Vagina (tissue), 2 donors: ENCODE results near the gene TEX36. TPM values are rescaled to one million over a fixed set of nuclear protein-coding genes. Genes with fewer than 3 reads are reported as not detected.

Experiments
- DNase-seq, 2 donors: peaks; one replicate each; pipeline ENCODE4 v3.0.0-alpha.2; 2017; ENCODE audit errors: extremely low spot score in 2 of 2
- H3K27ac ChIP-seq: fragments of 200-600 bp; sonication (generic); one replicate; pipeline ENCODE4 v1.5.1; 2019
- H3K27me3 ChIP-seq: fragments of 200-600 bp; sonication (generic); one replicate; pipeline ENCODE4 v1.5.1; 2019
- H3K36me3 ChIP-seq, 2 donors: fragments of 200-600 bp; sonication (generic); one replicate each; pipeline ENCODE4 v1.5.1; 2017 to 2019
- H3K4me1 ChIP-seq: fragments of 200-600 bp; sonication (generic); one replicate; pipeline ENCODE4 v1.5.1; 2019
- H3K4me3 ChIP-seq, 2 donors: fragments of 200-600 bp; sonication (generic); 1 replicate in 1 of 2; 2 replicates in 1 of 2; pipeline ENCODE4 v1.5.1; 2016 to 2019
- H3K9me3 ChIP-seq: fragments of 200-600 bp; sonication (generic); one replicate; pipeline ENCODE4 v1.5.1; 2019
- CTCF ChIP-seq, 3 experiments: fragments of 450-650 bp in 2 of 3; fragments of 200-600 bp in 1 of 3; sonication (generic) in 1 of 3; IDR thresholded peaks; one replicate each; pipeline ENCODE4 v1.5.1; 2017 to 2019; ENCODE audit warnings: antibody characterized with exemption in 3 of 3, mild to moderate bottlenecking in 2 of 3, moderate library complexity in 2 of 3
- POLR2A ChIP-seq, 2 donors: fragments of 450-650 bp; IDR thresholded peaks; one replicate each; pipeline ENCODE4 v1.6.1; 2017; ENCODE audit warnings: antibody characterized with exemption in 2 of 2, mild to moderate bottlenecking in 2 of 2, moderate library complexity in 2 of 2
- POLR2AphosphoS5 ChIP-seq, 2 donors: sonication (generic); formaldehyde crosslinking; IDR thresholded peaks; one replicate each; pipeline ENCODE4 v1.9.0; 2017; ENCODE audit warnings: antibody characterized with exemption in 2 of 2, mild to moderate bottlenecking in 2 of 2, low read depth in 1 of 2; ENCODE audit not compliant: insufficient read depth in 1 of 2
- intact Hi-C: fragments of 100-400 bp; cut with DNase I; formaldehyde crosslinking; loops from one replicate; pipeline ENCODE4 v1.15.1; 2023
- total RNA-seq: library from RNA; depleted of rRNA; stranded (reverse); fragments of >200 nt; gene quantifications from one replicate; pipeline ENCODE4 v1.2.3, GENCODE V29; 2016

Gene TEX36
- total RNA-seq, 1 donor from 2014 or later: not detected

- intact Hi-C loops: no loop called here
- no peak overlapping the region for H3K27ac ChIP-seq
- no peak for DNase-seq
- H3K27me3 ChIP-seq: no peaks in the 10 kb centered on the region
- TF ChIP-seq POLR2AphosphoS5 (IDR thresholded peaks at IDR 0.05; ENCODE audit: insufficient read depth in 1 of 2, low read depth in 1 of 2): no peak
- TF ChIP-seq CTCF (IDR thresholded peaks at IDR 0.05): no peak
- TF ChIP-seq POLR2A (IDR thresholded peaks at IDR 0.05): no peak
- no peak overlapping the region for H3K4me3 ChIP-seq
- peaks cover 2% of the 10 kb centered on the region for H3K4me1 ChIP-seq
- no peaks in the 10 kb centered on the region for H3K9me3 ChIP-seq
- no peaks in the 10 kb centered on the region for H3K36me3 ChIP-seq
Measured at GRCh38 chr10:125684581-125684980, 1.6 kb upstream of the TEX36 start.

GRCh38 chr10:125683821-125684220 lies 858 bp upstream of the TEX36 start:
- TF ChIP-seq CTCF (IDR thresholded peaks at IDR 0.05) (no peak), POLR2A (IDR thresholded peaks at IDR 0.05) (no peak), POLR2AphosphoS5 (IDR thresholded peaks at IDR 0.05; ENCODE audit: insufficient read depth in 1 of 2, low read depth in 1 of 2) (no peak)
- Histone ChIP-seq H3K4me3 (no peak overlapping the region), H3K36me3 (no peaks in the 10 kb centered on the region), H3K9me3 (no peaks in the 10 kb centered on the region), H3K4me1 (no peaks in the 10 kb centered on the region), H3K27me3 (no peaks in the 10 kb centered on the region), H3K27ac (no peak overlapping the region)
- intact Hi-C loops: no loop called here
- no peak for DNase-seq

GRCh38 chr10:125679436-125679835 lies 3.5 kb downstream of the TEX36 start:
- H3K9me3 ChIP-seq: peaks cover 4% of the 10 kb centered on the region
- no peak for TF ChIP-seq CTCF (IDR thresholded peaks at IDR 0.05)
- intact Hi-C loops: no loop called here
- no peaks in the 10 kb centered on the region for H3K36me3 ChIP-seq
- no peak overlapping the region for H3K4me3 ChIP-seq
- no peak for DNase-seq
- no peak overlapping the region for H3K27ac ChIP-seq
- no peaks in the 10 kb centered on the region for H3K4me1 ChIP-seq
- H3K27me3 ChIP-seq: no peaks in the 10 kb centered on the region

- Histone ChIP-seq H3K9me3 (peaks cover 4% of the 10 kb centered on the region), H3K27me3 (no peaks in the 10 kb centered on the region), H3K27ac (no peak overlapping the region), H3K4me1 (no peaks in the 10 kb centered on the region), H3K4me3 (no peak overlapping the region), H3K36me3 (no peaks in the 10 kb centered on the region)
- TF ChIP-seq POLR2A (IDR thresholded peaks at IDR 0.05): no peak
- TF ChIP-seq POLR2AphosphoS5 (IDR thresholded peaks at IDR 0.05; ENCODE audit: insufficient read depth in 1 of 2, low read depth in 1 of 2): no peak
- TF ChIP-seq CTCF (IDR thresholded peaks at IDR 0.05): no peak
- no peak for DNase-seq
- intact Hi-C loops: no loop called here
Measured at GRCh38 chr10:125672884-125673283, 10.1 kb downstream of the TEX36 start.

GRCh38 chr10:125662584-125662983 lies 20.4 kb downstream of the TEX36 start:
- Histone ChIP-seq H3K36me3 (no peaks in the 10 kb centered on the region), H3K9me3 (no peaks in the 10 kb centered on the region), H3K27me3 (no peaks in the 10 kb centered on the region), H3K27ac (no peak overlapping the region), H3K4me3 (no peak overlapping the region), H3K4me1 (peaks cover 6% of the 10 kb centered on the region)
- intact Hi-C loops: no loop called here
- TF ChIP-seq CTCF (IDR thresholded peaks at IDR 0.05) (no peak), POLR2A (IDR thresholded peaks at IDR 0.05) (no peak), POLR2AphosphoS5 (IDR thresholded peaks at IDR 0.05; ENCODE audit: insufficient read depth in 1 of 2, low read depth in 1 of 2) (no peak)
- DNase-seq: no peak
